Measurements from ENCODE around the gene MEX3D.
"Not testable (repeated sequence)": the region's sequence is repeated elsewhere in the genome, so short reads cannot be mapped to it uniquely, and the experiment has no call there.

The MEX3D gene

DNA sequence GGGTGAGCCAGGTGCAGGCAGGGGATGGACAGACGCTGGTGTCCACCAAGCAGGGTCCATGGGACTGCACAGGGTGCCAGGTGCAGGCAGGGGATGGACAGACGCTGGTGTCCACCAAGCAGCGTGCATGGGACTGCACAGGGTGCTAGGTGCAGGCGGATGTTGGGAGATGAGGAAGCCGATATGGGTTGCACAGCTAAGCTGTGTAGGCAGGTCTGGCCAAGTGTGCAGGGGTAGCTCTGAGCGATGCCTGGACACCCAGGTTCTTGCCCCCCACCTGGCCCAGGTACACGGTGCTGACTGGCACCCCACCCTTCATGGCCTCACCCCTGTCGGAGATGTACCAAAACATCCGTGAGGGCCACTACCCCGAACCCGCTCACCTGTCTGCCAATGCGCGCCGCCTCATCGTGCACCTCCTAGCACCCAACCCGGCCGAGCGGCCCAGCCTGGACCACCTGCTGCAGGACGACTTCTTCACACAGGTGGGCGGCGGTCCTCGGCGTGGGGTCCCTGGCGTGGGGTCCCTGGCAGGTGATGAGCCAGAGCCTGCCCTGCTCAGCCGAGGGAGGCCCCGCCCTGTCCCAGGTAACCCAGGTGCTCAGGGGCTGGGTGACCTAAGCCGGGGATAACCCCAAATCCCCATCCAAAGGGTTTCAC is 40.3 kb downstream of the MEX3D start:
- no peak for TF ChIP-seq ZNF274 (IDR thresholded peaks at IDR 0.05; ENCODE audit: low read depth, low read length)
- H3K4me3 ChIP-seq (ENCODE audit: low read length), result no peak overlapping the region

DNA sequence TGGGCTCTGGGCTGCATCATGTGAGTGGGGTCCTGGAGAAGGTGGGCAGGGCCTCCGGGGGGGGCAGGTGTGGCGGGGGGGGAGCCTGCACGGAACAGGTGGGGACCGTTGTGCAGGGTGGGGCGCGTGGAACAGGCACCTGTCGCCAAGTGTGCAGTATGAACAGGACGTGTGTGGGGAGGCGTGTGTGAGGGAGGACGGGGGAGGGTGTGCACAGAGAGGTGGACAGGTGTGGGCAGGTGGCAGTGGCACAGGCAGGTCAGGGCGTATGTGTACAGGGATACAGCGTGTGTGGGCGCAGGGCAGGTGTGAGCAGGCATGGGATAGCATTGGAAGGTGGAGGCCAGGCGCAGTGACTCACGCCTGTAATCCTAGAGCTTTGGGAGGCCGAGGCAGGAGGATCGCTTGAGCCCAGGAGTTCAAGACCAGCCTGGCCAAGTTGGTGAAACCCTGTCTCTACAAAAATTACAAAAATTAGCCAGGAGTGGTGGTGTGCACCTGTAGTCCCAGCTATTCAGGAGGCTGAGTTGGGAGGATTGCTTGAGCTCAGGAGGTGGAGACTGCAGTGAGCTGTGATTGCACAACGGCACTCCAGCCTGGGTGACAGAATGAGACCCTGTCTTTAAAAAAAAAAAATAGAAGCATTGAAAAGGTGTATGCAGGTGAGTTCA is 41.0 kb downstream of the MEX3D start:
- TF ChIP-seq ZNF274 (IDR thresholded peaks at IDR 0.05; ENCODE audit: low read depth, low read length), result no peak
- no peak overlapping the region for H3K4me3 ChIP-seq (ENCODE audit: low read length)

DNA sequence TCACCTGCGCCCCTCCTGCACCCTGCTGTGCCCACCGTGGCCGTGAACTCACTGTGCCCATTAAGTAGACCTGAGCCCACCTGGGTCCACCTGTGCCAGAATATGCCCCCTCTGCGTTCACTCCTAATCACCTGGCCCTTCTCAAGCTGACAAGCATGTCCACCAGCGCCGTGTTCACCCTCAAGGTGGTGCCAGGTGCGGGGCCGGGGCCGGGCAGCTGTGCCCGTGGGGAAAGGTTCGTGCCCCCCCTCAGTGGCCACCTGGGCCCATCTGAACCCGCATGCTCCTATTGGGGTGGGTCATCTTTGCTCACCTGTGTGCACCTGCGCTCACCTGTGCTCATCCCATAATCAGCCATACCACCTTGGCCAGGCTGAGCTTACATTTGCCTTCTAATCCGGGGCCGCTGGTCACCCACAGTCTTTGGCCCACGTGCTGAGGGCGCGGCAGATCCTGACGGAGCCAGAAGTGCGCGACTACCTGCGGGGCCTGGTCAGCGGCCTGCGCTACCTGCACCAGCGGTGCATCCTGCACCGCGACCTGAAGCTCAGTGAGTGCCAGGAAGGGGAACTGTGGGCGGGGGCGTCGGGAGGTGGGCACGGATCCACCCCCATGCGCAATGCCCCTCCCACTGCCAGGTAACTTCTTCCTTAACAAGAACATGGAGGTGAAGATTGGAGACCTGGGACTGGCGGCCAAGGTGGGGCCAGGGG is 41.9 kb downstream of the MEX3D start:
- TF ChIP-seq ZNF274 (IDR thresholded peaks at IDR 0.05; ENCODE audit: low read depth, low read length), result no peak
- H3K4me3 ChIP-seq (ENCODE audit: low read length), result no peak overlapping the region

GRCh38 chr19:1525343-1525742 is 42.8 kb downstream of the MEX3D start:
- no peak overlapping the region for H3K4me3 ChIP-seq (ENCODE audit: low read length)
- no peak for TF ChIP-seq ZNF274 (IDR thresholded peaks at IDR 0.05; ENCODE audit: low read depth, low read length)

DNA sequence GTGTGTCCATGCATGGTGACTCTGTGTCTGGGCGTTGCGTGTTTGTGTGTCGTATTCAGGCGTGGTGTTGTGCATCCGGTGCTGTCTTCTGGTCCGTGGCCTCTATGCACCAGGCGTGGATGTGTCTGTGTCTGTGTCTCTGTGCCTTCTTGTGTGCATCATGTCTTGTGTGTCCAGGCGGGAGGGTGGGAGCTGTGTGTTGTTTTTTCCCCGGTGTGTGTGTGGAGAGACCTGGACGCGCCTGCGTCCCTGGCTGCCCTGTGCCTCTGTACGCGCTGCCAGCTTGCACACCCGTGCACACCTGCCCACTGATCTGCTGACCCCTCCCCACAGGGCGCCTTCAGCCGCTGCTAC is 43.2 kb downstream of the MEX3D start:
- TF ChIP-seq ZNF274 (IDR thresholded peaks at IDR 0.05; ENCODE audit: low read depth, low read length), result no peak
- H3K4me3 ChIP-seq (ENCODE audit: low read length), result no peak overlapping the region

DNA sequence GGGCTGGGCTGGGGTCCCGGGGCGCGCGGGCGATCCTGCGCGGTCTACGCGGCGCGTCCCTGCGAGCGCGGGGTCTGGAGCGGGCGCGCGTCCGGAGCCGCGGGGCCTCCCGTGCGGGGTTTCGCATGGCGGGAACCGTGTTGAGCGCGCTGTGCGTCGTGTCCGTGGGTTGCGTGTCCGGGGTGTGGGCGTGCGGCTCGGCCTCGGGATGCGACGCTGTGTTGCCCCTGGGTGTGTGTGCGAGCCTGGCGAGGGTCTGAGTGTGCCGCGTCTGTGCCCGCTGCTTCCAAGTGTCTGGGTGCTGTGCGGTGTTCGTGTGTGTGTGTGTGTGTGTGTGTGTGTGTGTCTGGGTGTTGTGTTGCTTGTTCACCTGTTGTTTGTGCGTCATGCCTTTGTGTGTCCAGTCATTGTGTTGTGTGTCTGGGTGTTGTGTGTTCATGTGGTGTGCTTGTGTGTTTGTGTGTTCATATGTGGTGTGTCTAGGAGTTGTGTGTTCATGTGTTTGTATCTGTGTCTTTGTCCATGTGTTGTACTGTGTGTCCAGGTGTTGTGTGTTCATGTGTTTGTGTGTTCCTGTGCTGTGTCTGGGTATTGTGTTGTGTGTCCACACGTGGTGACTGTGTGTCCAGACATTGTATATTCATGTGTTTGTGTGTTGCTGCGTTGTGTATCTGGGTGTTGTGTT is 43.7 kb downstream of the MEX3D start:
- TF ChIP-seq ZNF274 (IDR thresholded peaks at IDR 0.05; ENCODE audit: low read depth, low read length), result no peak
- H3K4me3 ChIP-seq (ENCODE audit: low read length), result no peak overlapping the region

- TF ChIP-seq ZNF274 (IDR thresholded peaks at IDR 0.05; ENCODE audit: low read depth, low read length), result no peak
- no peak within 1 kb of the TSS for H3K4me3 ChIP-seq (ENCODE audit: low read length)
Measured at GRCh38 chr19:1523412-1524286, 44.5 kb downstream of the MEX3D start, which contains the start of gene PLK5. TSS of gene PLK5 (plus strand) at chr19:1524077. CDS start at chr19:1526997, 2,920 bp downstream.

DNA sequence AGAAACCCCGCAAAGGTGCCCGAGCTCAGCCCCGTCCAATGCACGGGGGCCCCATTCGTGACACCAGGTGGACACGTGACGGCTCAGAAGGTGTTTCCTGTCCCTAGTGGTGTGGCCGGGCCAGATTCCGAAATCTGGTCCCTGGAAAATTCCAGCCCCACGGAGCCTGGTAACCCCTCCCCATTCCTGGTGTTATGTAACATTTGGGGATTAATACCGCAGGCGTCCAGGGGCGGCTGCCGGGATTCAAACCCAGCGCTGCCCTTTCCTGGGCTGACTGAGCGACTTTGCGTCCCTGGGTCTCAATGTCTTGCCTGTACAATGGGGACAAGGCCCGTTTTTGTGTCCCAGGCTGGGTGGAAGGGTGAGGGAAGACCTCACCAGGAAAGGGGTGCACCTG is 45.3 kb downstream of the MEX3D start:
- TF ChIP-seq ZNF274 (IDR thresholded peaks at IDR 0.05; ENCODE audit: low read depth, low read length), result no peak
- H3K4me3 ChIP-seq (ENCODE audit: low read length), result no peak overlapping the region

DNA sequence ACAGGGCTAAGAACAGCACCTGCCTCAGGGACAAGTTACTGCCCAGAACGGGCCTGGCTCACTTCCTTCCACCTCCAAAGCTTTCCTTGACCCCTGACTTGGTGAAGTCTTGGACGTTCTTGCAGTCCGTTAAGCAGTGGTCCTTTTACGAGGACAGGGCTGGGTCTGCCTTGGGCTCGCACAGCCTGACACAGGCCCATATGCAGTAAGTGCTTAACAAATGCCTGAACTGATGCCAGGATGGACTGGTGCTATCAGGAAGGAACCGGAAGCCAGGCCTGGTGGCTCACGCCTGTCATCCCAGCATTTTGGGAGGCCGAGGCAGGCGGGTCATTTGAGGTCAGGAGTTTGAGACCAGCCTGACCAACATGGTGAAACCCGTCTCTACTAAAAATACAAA is 46.1 kb downstream of the MEX3D start:
- H3K4me3 ChIP-seq (ENCODE audit: low read length), result no peak overlapping the region
- TF ChIP-seq ZNF274 (IDR thresholded peaks at IDR 0.05; ENCODE audit: low read depth, low read length), result no peak

DNA sequence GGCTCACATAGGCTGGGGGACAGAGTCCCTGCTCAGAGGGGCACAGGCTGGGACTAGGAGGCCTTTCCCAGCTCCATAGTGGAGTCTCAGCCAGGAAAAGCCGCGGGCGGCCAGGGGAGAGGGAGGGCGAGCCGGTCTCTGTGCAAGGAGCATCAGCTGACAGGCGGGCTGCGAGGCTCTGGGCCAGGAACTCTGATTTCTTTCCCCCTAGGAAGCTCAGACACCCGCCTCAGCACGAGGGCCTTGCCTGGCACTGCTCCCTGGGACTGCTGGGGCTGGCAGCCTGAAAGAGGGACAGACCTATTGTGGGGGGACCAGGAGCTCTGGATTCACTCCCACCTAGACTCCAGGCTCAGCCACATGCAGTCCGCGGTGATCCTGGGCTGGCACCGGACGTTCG is 46.5 kb downstream of the MEX3D start:
- no peak for TF ChIP-seq ZNF274 (IDR thresholded peaks at IDR 0.05; ENCODE audit: low read depth, low read length)
- H3K4me3 ChIP-seq (ENCODE audit: low read length), result no peak overlapping the region

GRCh38 chr19:1520203-1520780 is 47.8 kb downstream of the MEX3D start:
- H3K4me3 ChIP-seq (ENCODE audit: low read length), result no peak overlapping the region
- no peak for TF ChIP-seq ZNF274 (IDR thresholded peaks at IDR 0.05; ENCODE audit: low read depth, low read length)

DNA sequence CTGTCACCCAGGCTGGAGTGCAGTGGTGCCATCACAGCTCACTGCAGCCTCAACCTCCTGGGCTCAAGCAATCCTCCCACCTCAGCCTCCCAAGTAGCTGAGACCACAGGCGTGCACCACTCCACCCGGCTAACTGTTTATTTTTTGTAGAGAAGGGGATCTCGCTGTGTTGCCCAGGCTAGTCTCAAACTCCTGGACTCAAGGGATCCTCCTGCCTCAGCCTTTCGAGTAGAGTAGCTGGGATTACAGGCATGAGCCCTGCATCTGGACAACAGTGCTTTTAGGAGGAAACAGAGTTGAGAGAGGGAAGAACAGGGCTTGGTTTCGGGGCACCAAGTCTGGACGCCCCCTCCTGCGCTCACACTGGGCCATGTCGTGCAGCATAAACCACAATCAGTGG is 48.3 kb downstream of the MEX3D start:
- not testable (repeated sequence) for H3K4me3 ChIP-seq (ENCODE audit: low read length)

DNA sequence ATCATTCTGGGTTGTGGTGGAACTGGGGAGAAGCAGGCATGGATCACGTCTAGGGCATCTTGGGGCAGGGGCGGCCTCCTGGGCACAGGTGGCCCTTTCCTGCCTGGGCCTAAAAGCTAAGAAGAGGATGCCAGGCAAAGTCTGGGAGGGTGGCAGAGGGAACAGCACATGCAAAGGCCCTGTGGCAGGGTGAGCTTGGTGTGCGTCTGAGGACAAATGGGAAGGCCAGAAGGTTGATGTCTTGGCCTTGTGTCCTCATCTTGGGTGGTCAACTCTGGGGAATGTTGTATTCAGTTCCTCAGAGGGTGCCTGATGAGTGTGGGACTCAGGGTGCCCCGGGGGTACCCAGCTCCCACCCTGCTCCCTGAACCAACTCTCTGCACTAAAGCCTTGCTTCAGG is 49.7 kb downstream of the MEX3D start:
- TF ChIP-seq ZNF274 (IDR thresholded peaks at IDR 0.05; ENCODE audit: low read depth, low read length), result no peak
- no peak overlapping the region for H3K4me3 ChIP-seq (ENCODE audit: low read length)

Measured in GM08714 (cell line).